Tibial artery (tissue), 4 donors: ENCODE measurements around the gene PPFIBP2.

Experiments
- DNase-seq, 2 donors: peaks; one replicate each; pipeline ENCODE4 v3.0.0-alpha.2; 2019
- H3K27ac ChIP-seq, 2 donors: fragments of 200-600 bp; sonication (generic) in 1 of 2; 1 replicate in 1 of 2; 2 replicates in 1 of 2; pipeline ENCODE4 v1.5.1; 2018 to 2019; ENCODE audit warnings: mild to moderate bottlenecking in 1 of 2
- H3K27me3 ChIP-seq, 2 donors: fragments of 200-600 bp; sonication (generic) in 1 of 2; one replicate each; pipeline versions ENCODE4 v1.5.1 to v1.6.0; 2016 to 2019
- H3K36me3 ChIP-seq, 3 donors: fragments of 200-600 bp; sonication (generic) in 2 of 3; one replicate each; pipeline ENCODE4 v1.5.1; 2016 to 2019; ENCODE audit warnings: mild to moderate bottlenecking in 2 of 3
- H3K4me1 ChIP-seq, 4 donors: fragments of 200-600 bp; sonication (generic) in 2 of 4; 1 replicate in 3 of 4; 2 replicates in 1 of 4; pipeline ENCODE4 v1.5.1; 2016 to 2019
- H3K4me3 ChIP-seq, 2 donors: fragments of 200-600 bp; sonication (generic) in 1 of 2; 1 replicate in 1 of 2; 2 replicates in 1 of 2; pipeline ENCODE4 v1.5.1; 2018 to 2019; ENCODE audit warnings: mild to moderate bottlenecking in 2 of 2
- H3K9me3 ChIP-seq, 3 donors: fragments of 200-600 bp; sonication (generic) in 1 of 3; one replicate each; pipeline ENCODE4 v1.5.1; 2016 to 2019
- CTCF ChIP-seq, 2 experiments: fragments of 200-600 bp in 1 of 2; fragments of 450-650 bp in 1 of 2; IDR thresholded peaks; one replicate each; pipeline ENCODE4 v1.5.1; 2017 to 2019; ENCODE audit warnings: antibody characterized with exemption in 2 of 2, mild to moderate bottlenecking in 1 of 2, moderate library complexity in 1 of 2
- intact Hi-C: fragments of 100-400 bp; cut with DNase I; formaldehyde crosslinking; loops from one replicate; pipeline ENCODE4 v1.15.0; 2023; ENCODE audit warnings: low total_unique reads

The PPFIBP2 gene

GRCh38 chr11:7596975-7597391, 83.2 kb downstream of the PPFIBP2 start:
- Histone ChIP-seq H3K36me3 (peaks cover 0 to 15% (median 11%) of the 10 kb centered on the region in 3 donors), H3K4me3 (no peak overlapping the region), H3K4me1 (peaks cover 0 to 8% (median 3%) of the 10 kb centered on the region in 4 donors), H3K9me3 (no peaks in the 10 kb centered on the region), H3K27me3 (no peaks in the 10 kb centered on the region), H3K27ac (no peak overlapping the region)
- TF ChIP-seq CTCF (IDR thresholded peaks at IDR 0.05), result no peak
- intact Hi-C loops, result no loop called here
- DNase-seq, result no peak

GRCh38 chr11:7597620-7598019, 83.8 kb downstream of the PPFIBP2 start:
- Histone ChIP-seq H3K27me3 (no peaks in the 10 kb centered on the region), H3K9me3 (no peaks in the 10 kb centered on the region), H3K36me3 (peaks cover 0 to 15% (median 11%) of the 10 kb centered on the region in 3 donors), H3K27ac (no peak overlapping the region), H3K4me1 (peaks cover 0 to 6% (median 3%) of the 10 kb centered on the region in 4 donors), H3K4me3 (no peak overlapping the region)
- DNase-seq, result no peak
- intact Hi-C loops, result no loop called here
- TF ChIP-seq CTCF (IDR thresholded peaks at IDR 0.05), result no peak

GRCh38 chr11:7599209-7599608, 85.4 kb downstream of the PPFIBP2 start:
- Histone ChIP-seq H3K9me3 (no peaks in the 10 kb centered on the region), H3K4me3 (no peak overlapping the region), H3K27me3 (no peaks in the 10 kb centered on the region), H3K36me3 (peaks cover 0 to 20% (median 17%) of the 10 kb centered on the region in 3 donors), H3K4me1 (peaks cover 0 to 6% (median 0%) of the 10 kb centered on the region in 4 donors), H3K27ac (no peak overlapping the region)
- DNase-seq, result no peak
- intact Hi-C loops, result no loop called here
- TF ChIP-seq CTCF (IDR thresholded peaks at IDR 0.05), result no peak

GRCh38 chr11:7600205-7600775, 86.5 kb downstream of the PPFIBP2 start:
- Histone ChIP-seq H3K4me3 (no peak overlapping the region), H3K36me3 (peaks cover 0 to 24% (median 18%) of the 10 kb centered on the region in 3 donors), H3K4me1 (peaks cover 0 to 7% (median 0%) of the 10 kb centered on the region in 4 donors), H3K27me3 (no peaks in the 10 kb centered on the region), H3K27ac (no peak overlapping the region), H3K9me3 (no peaks in the 10 kb centered on the region)
- DNase-seq, result peak; percentile 80 to 90
- TF ChIP-seq CTCF (IDR thresholded peaks at IDR 0.05), result no peak
- intact Hi-C loops, result no loop called here

- H3K9me3 ChIP-seq, result no peaks in the 10 kb centered on the region
- no peaks in the 10 kb centered on the region for H3K27me3 ChIP-seq
- TF ChIP-seq CTCF (IDR thresholded peaks at IDR 0.05), result no peak
- H3K36me3 ChIP-seq, result peaks cover 0 to 14% (median 7%) of the 10 kb centered on the region in 3 donors
- DNase-seq, result no peak
- no peak overlapping the region for H3K27ac ChIP-seq
- no peak overlapping the region for H3K4me3 ChIP-seq
- intact Hi-C loops, result no loop called here
- H3K4me1 ChIP-seq, result peaks cover 0 to 5% (median 0%) of the 10 kb centered on the region in 4 donors
Measured at GRCh38 chr11:7603031-7603781, 89.4 kb downstream of the PPFIBP2 start.
